Caco-2 (cell line): ENCODE results near the gene IGF2. TPM values are rescaled to one million over a fixed set of nuclear protein-coding genes. Genes with fewer than 3 reads are reported as not detected.

Experiments used
- BruUV-seq: library from RNA; stranded (reverse); fragments of 400-500 nt; replicated peaks from 2 replicates; lab custom pipeline; 2021; lab: Mats Ljungman, UMichigan
- CTCF ChIA-PET: fragments of 300-600 bp; sonication (Branson Sonifier 250); formaldehyde crosslinking; loops from one replicate; lab custom pipeline; 2022; ENCODE audit warnings: antibody characterized with exemption; lab: Charles Lee
- POLR2A ChIA-PET: fragments of 300-600 bp; sonication (Branson Sonifier 250); formaldehyde crosslinking; loops from one replicate; lab custom pipeline; 2022; ENCODE audit warnings: antibody characterized with exemption; lab: Charles Lee
- DNase-seq, 2 experiments: peaks; one replicate each; pipeline versions ENCODE4 v3.0.0 to v3.0.0-alpha.2; 2020 to 2022
- H3K27me3 ChIP-seq: replicated peaks from 2 replicates; pipeline ENCODE4 v1.6.0; 2011; ENCODE audit warnings: low read length; ENCODE audit not compliant: control insufficient read depth, insufficient read depth
- H3K36me3 ChIP-seq: 2 replicates; pipeline ENCODE4 v1.5.1; 2011; ENCODE audit warnings: low read length; ENCODE audit not compliant: control insufficient read depth, insufficient read depth
- H3K4me1 ChIP-seq: fragments of 250-450 bp; sonication (Bioruptor Pico); 2 replicates; pipeline ENCODE4 v1.5.1; 2020; ENCODE audit warnings: mild to moderate bottlenecking
- H3K4me3 ChIP-seq: 2 replicates; pipeline ENCODE4 v1.5.1; 2011; ENCODE audit warnings: low read depth, mild to moderate bottlenecking, control low read depth, low read length
- H3K9me3 ChIP-seq: fragments of 250-450 bp; sonication (Bioruptor Pico); 2 replicates; pipeline ENCODE4 v1.5.1; 2020; ENCODE audit warnings: mild to moderate bottlenecking, moderate library complexity
- H3K27ac Mint-ChIP-seq: one replicate; pipeline ENCODE4 v1.8.0; 2022; ENCODE audit warnings: mixed read lengths; ENCODE audit not compliant: unreplicated experiment
- H3K27me3 Mint-ChIP-seq: one replicate; pipeline ENCODE4 v1.8.0; 2022; ENCODE audit warnings: mixed read lengths; ENCODE audit not compliant: insufficient read depth, unreplicated experiment
- H3K36me3 Mint-ChIP-seq: one replicate; pipeline ENCODE4 v1.8.0; 2022; ENCODE audit warnings: mild to moderate bottlenecking, mixed read lengths; ENCODE audit not compliant: insufficient read depth, unreplicated experiment
- H3K4me1 Mint-ChIP-seq: one replicate; pipeline ENCODE4 v1.8.0; 2022; ENCODE audit warnings: low read depth, mixed read lengths; ENCODE audit not compliant: unreplicated experiment
- H3K4me3 Mint-ChIP-seq: one replicate; pipeline ENCODE4 v1.8.0; 2022; ENCODE audit warnings: mild to moderate bottlenecking, moderate library complexity, mixed read lengths; ENCODE audit not compliant: unreplicated experiment
- H3K9me3 Mint-ChIP-seq: one replicate; pipeline ENCODE4 v1.8.0; 2022; ENCODE audit warnings: mixed read lengths; ENCODE audit not compliant: unreplicated experiment
- CTCF ChIP-seq, 2 experiments: fragments of 200-600 bp in 1 of 2; IDR thresholded peaks; 1 replicate in 1 of 2; 2 replicates in 1 of 2; pipeline versions ENCODE4 v1.5.1 to v1.8.0; 2011 to 2022; ENCODE audit warnings: antibody characterized with exemption in 1 of 2, control low read depth in 1 of 2, inconsistent platforms in 1 of 2, low read depth in 1 of 2, low read length in 1 of 2, mild to moderate bottlenecking in 1 of 2, moderate library complexity in 1 of 2; ENCODE audit not compliant: insufficient read depth in 1 of 2, severe bottlenecking in 1 of 2, unreplicated experiment in 1 of 2
- intact Hi-C: fragments of 100-400 bp; cut with micrococcal nuclease; formaldehyde crosslinking; loops from one replicate; pipeline ENCODE4 v1.10.0; 2022; ENCODE audit not compliant: unreplicated experiment
- total RNA-seq: library from RNA; stranded (reverse); gene quantifications from 2 replicates; pipeline ENCODE4 v1.2.3, GENCODE V29; 2022

Gene IGF2
- total RNA-seq, 1 experiment from 2014 or later = 1,397 TPM

DNA sequence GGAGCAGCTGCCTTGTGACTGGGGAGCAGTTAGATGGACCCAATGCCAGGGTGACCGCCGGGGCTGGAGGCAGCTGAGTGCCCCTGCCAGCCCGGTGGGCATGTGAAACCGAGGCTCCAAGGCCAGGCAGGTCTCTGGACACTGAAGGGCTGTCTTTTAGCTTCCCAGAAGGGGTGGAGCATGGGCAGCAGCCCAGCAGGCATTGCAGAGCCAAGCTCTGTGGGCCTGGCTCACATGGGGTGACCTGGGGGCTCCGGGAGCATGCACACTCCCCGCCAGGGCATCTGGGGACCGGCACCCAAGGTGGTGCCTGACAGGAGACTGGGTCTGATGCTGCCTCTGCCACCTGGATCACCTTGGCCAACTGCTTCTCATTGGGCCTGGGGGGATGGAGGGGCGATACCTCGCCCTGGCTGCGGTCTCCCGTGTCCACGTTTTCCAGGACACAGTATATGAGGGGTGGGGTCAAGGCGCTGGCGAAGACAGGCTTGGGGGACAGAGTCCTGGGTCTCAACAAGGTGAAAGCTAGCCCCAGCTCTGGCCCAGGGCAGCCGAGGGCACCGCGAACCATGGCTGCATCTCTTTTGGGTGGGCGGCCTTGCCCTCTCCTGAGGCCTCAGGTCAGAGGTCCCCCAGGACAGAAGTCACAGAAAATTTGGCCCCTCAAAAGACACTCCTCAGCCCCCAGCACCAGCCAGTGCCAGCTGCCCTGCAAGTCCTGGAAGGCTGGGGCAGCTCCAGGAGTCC, 18.3 kb upstream of the IGF2 start:
- Histone ChIP-seq H3K9me3 (no peaks in the 10 kb centered on the region), H3K4me1 (no peaks in the 10 kb centered on the region), H3K36me3 (no peaks in the 10 kb centered on the region), H3K4me3 (no peak overlapping the region), H3K27me3 (no peaks in the 10 kb centered on the region)
- no peak overlapping the region for H3K27ac Mint-ChIP-seq
- ChIA-PET POLR2A (no interaction called here), CTCF (interaction anchor here (0.6 to 2.3 kb wide), 12 partner anchors 9 to 517 kb away, joined by 3 to 15 read pairs (median 6); no protein-coding TSS in a partner anchor)
- no peak for DNase-seq
- H3K27me3 Mint-ChIP-seq = no peaks in the 10 kb centered on the region
- no TSS peak for BruUV-seq
- H3K9me3 Mint-ChIP-seq = no peaks in the 10 kb centered on the region
- H3K4me1 Mint-ChIP-seq = no peaks in the 10 kb centered on the region
- intact Hi-C loops = no loop called here
- no peak for TF ChIP-seq CTCF (IDR thresholded peaks at IDR 0.05; ENCODE audit: insufficient read depth in 1 of 2, low read depth in 1 of 2, low read length in 1 of 2, severe bottlenecking in 1 of 2, unreplicated experiment in 1 of 2)
- H3K4me3 Mint-ChIP-seq = no peak overlapping the region
- H3K36me3 Mint-ChIP-seq = no peaks in the 10 kb centered on the region

GRCh38 chr11:2156416-2157182, 17.4 kb upstream of the IGF2 start:
- H3K4me3 Mint-ChIP-seq = no peak overlapping the region
- H3K9me3 Mint-ChIP-seq = no peaks in the 10 kb centered on the region
- H3K4me3 ChIP-seq = no peak overlapping the region
- no peaks in the 10 kb centered on the region for H3K36me3 Mint-ChIP-seq
- intact Hi-C loops = no loop called here
- no peaks in the 10 kb centered on the region for H3K36me3 ChIP-seq
- H3K9me3 ChIP-seq = no peaks in the 10 kb centered on the region
- H3K4me1 ChIP-seq = no peaks in the 10 kb centered on the region
- no peaks in the 10 kb centered on the region for H3K27me3 Mint-ChIP-seq
- no peak overlapping the region for H3K27ac Mint-ChIP-seq
- ChIA-PET CTCF (interaction anchor here (0.6 to 2.1 kb wide), 35 partner anchors 9 to 610 kb away, joined by 3 to 27 read pairs (median 5); no protein-coding TSS in a partner anchor), POLR2A (interaction anchor here (0.5 to 1.0 kb wide), 2 partner anchors 46 to 318 kb away, joined by 3 to 5 read pairs; partner anchors contain the start of gene TNNI2)
- peak; percentile 88 to 93 for DNase-seq
- H3K27me3 ChIP-seq = no peaks in the 10 kb centered on the region
- TF ChIP-seq CTCF (IDR thresholded peaks at IDR 0.05; ENCODE audit: insufficient read depth in 1 of 2, low read depth in 1 of 2, low read length in 1 of 2, severe bottlenecking in 1 of 2, unreplicated experiment in 1 of 2) = peak; percentile 96 to 98
- H3K4me1 Mint-ChIP-seq = no peaks in the 10 kb centered on the region
- no TSS peak for BruUV-seq

- DNase-seq = no peak
- POLR2A ChIA-PET = no interaction called here
- Mint-ChIP-seq H3K27ac (no peak overlapping the region), H3K4me3 (no peak overlapping the region), H3K36me3 (no peaks in the 10 kb centered on the region), H3K4me1 (no peaks in the 10 kb centered on the region), H3K27me3 (no peaks in the 10 kb centered on the region), H3K9me3 (no peaks in the 10 kb centered on the region)
- no peak overlapping the region for H3K4me3 ChIP-seq
- intact Hi-C loops = no loop called here
- no peak for TF ChIP-seq CTCF (IDR thresholded peaks at IDR 0.05; ENCODE audit: insufficient read depth in 1 of 2, low read depth in 1 of 2, low read length in 1 of 2, severe bottlenecking in 1 of 2, unreplicated experiment in 1 of 2)
- no peaks in the 10 kb centered on the region; the same call in 1 of the 2 replicates for H3K4me1 ChIP-seq
- H3K9me3 ChIP-seq = no peaks in the 10 kb centered on the region
- no peaks in the 10 kb centered on the region for H3K36me3 ChIP-seq
- no TSS peak for BruUV-seq
- no peaks in the 10 kb centered on the region for H3K27me3 ChIP-seq
- CTCF ChIA-PET = interaction anchor here (0.9 to 8.1 kb wide), 26 partner anchors 8 to 609 kb away, joined by 3 to 168 read pairs (median 7); partner anchors contain the start of gene INS
Measured at GRCh38 chr11:2155511-2155910, 16.3 kb upstream of the IGF2 start.
